GM12878 (cell line): ENCODE results near the gene IGF2R. TPM values are rescaled to one million over a fixed set of nuclear protein-coding genes. Genes with fewer than 3 reads are reported as not detected.

Experiments
- ATAC-seq: fragments of 200-7000 bp; cut with Tn5 transposase; 3 replicates; pipeline ENCODE4 v1.9.1; 2020; ENCODE audit warnings: mild to moderate bottlenecking, moderate library complexity
- BruUV-seq: library from RNA; stranded (reverse); fragments of 400-500 nt; replicated peaks from 2 replicates; lab custom pipeline; 2021; lab: Mats Ljungman, UMichigan
- CTCF ChIA-PET: fragments of 300-600 bp; sonication (Branson Sonifier 250); formaldehyde crosslinking; extraction: SDS; loops from one replicate; lab custom pipeline; 2021; ENCODE audit warnings: inconsistent platforms; lab: Yijun Ruan, JAX
- POLR2A ChIA-PET: fragments of 350-600 bp; formaldehyde crosslinking; extraction: SDS; loops from one replicate; lab custom pipeline; 2021; ENCODE audit warnings: inconsistent platforms; lab: Charles Lee
- RAD21 ChIA-PET: fragments of 300-600 bp; sonication (Branson Sonifier 250); formaldehyde crosslinking; loops from one replicate; lab custom pipeline; 2023; ENCODE audit warnings: antibody characterized with exemption; ENCODE audit not compliant: unreplicated experiment; lab: Charles Lee
- SMC1A ChIA-PET: fragments of 300-600 bp; sonication (Branson Sonifier 250); formaldehyde crosslinking; loops from one replicate; lab custom pipeline; 2023; ENCODE audit not compliant: unreplicated experiment, uncharacterized antibody; lab: Charles Lee
- DNase-seq: peaks from one replicate; pipeline ENCODE4 v3.0.0-alpha.2; 2011; ENCODE audit warnings: low read depth, low spot score
- FAIRE-seq: peaks from 3 replicates; lab custom pipeline; 2011; peaks lifted over from hg19 to GRCh38; lab: Jason Lieb, UNC
- H2AFZ ChIP-seq: 2 replicates; pipeline ENCODE4 v1.6.0; 2011; ENCODE audit warnings: low read depth, low read length, control low read depth; ENCODE audit not compliant: control insufficient read depth
- H3K27ac ChIP-seq: 2 replicates; pipeline ENCODE4 v1.5.1; 2011; ENCODE audit warnings: control low read depth; ENCODE audit not compliant: control insufficient read depth, insufficient read depth
- H3K27me3 ChIP-seq, 2 experiments: replicated peaks in 1 of 2; 2 replicates each; pipeline versions ENCODE4 v1.6.0 to v1.6.1; 2011; ENCODE audit warnings: low read length in 1 of 2; ENCODE audit not compliant: control insufficient read depth in 2 of 2, insufficient read depth in 2 of 2
- H3K36me3 ChIP-seq, 2 experiments: 2 replicates each; pipeline ENCODE4 v1.5.1; 2011; ENCODE audit warnings: low read length in 1 of 2; ENCODE audit not compliant: control insufficient read depth in 2 of 2, insufficient read depth in 2 of 2
- H3K4me1 ChIP-seq: 2 replicates; pipeline ENCODE4 v1.6.1; 2011; ENCODE audit warnings: mild to moderate bottlenecking, low read length, moderate library complexity, mixed read lengths; ENCODE audit not compliant: control insufficient read depth, insufficient read depth
- H3K4me2 ChIP-seq: 2 replicates; pipeline ENCODE4 v1.6.0; 2011; ENCODE audit warnings: control low read depth; ENCODE audit not compliant: control insufficient read depth, insufficient read depth
- H3K4me3 ChIP-seq: fragments of 200-600 bp; sonication (generic); 2 replicates; pipeline ENCODE4 v1.5.1; 2016
- H3K79me2 ChIP-seq: 2 replicates; pipeline ENCODE4 v1.6.0; 2011; ENCODE audit warnings: low read length; ENCODE audit not compliant: control insufficient read depth, insufficient read depth
- H3K9ac ChIP-seq: 2 replicates; pipeline ENCODE4 v1.8.0; 2011; ENCODE audit warnings: low read length, control low read depth, mixed read lengths; ENCODE audit not compliant: control insufficient read depth, insufficient read depth
- H3K9me3 ChIP-seq: replicated peaks from 3 replicates; pipeline ENCODE4 v1.5.1; 2011; ENCODE audit warnings: mild to moderate bottlenecking, low read length; ENCODE audit not compliant: control insufficient read depth, insufficient read depth
- H4K20me1 ChIP-seq: 2 replicates; pipeline ENCODE4 v1.6.0; 2011; ENCODE audit not compliant: control insufficient read depth, insufficient read depth
- BACH1 ChIP-seq: fragments of 450-650 bp; IDR thresholded peaks from 2 replicates; pipeline ENCODE4 v1.6.1; 2017; ENCODE audit warnings: mild to moderate bottlenecking, borderline replicate concordance
- BRCA1 ChIP-seq: IDR thresholded peaks from 2 replicates; pipeline ENCODE4 v1.6.1; 2011; ENCODE audit warnings: low read depth, low read length, improper control_type of control experiment
- CREB1 ChIP-seq: IDR thresholded peaks from 2 replicates; pipeline ENCODE4 v1.6.1; 2012; ENCODE audit warnings: low read depth, mild to moderate bottlenecking, inconsistent platforms
- EZH2 ChIP-seq: IDR thresholded peaks from 2 replicates; pipeline ENCODE4 v1.6.1; 2012; ENCODE audit warnings: low read depth, mild to moderate bottlenecking, control low read depth, inconsistent platforms, low read length, borderline replicate concordance; ENCODE audit not compliant: control insufficient read depth
- GATAD2B ChIP-seq: fragments of 450-650 bp; conservative IDR thresholded peaks from 2 replicates; pipeline ENCODE4 v1.6.1; 2017; ENCODE audit warnings: low read depth, mild to moderate bottlenecking, moderate library complexity
- MTA2 ChIP-seq: fragments of 450-650 bp; IDR thresholded peaks from 2 replicates; pipeline ENCODE4 v1.6.1; 2016; ENCODE audit warnings: low read depth, mild to moderate bottlenecking, moderate library complexity
- NFIC ChIP-seq: IDR thresholded peaks from 2 replicates; pipeline ENCODE4 v1.6.1; 2012; ENCODE audit warnings: low read depth, mild to moderate bottlenecking, inconsistent platforms, low read length, moderate library complexity
- PAX8 ChIP-seq: fragments of 450-650 bp; IDR thresholded peaks from 2 replicates; pipeline ENCODE4 v1.6.1; 2017; ENCODE audit warnings: mild to moderate bottlenecking, moderate library complexity
- PML ChIP-seq: IDR thresholded peaks from 2 replicates; pipeline ENCODE4 v1.6.1; 2012; ENCODE audit warnings: low read length, inconsistent platforms
- PRDM15 ChIP-seq: fragments of 450-650 bp; formaldehyde crosslinking; IDR thresholded peaks from 2 replicates; pipeline ENCODE4 v1.4.0; 2020; ENCODE audit warnings: mild to moderate bottlenecking, moderate library complexity
- SMAD1 ChIP-seq: fragments of 450-650 bp; IDR thresholded peaks from 2 replicates; pipeline ENCODE4 v1.6.1; 2018; ENCODE audit warnings: mild to moderate bottlenecking, low read depth; ENCODE audit not compliant: partially characterized antibody
- SPI1 ChIP-seq: IDR thresholded peaks from 2 replicates; pipeline ENCODE4 v1.6.1; 2011; ENCODE audit warnings: low read depth, mild to moderate bottlenecking, low read length, moderate library complexity, borderline replicate concordance; ENCODE audit not compliant: insufficient read depth
- SRF ChIP-seq, 2 experiments: IDR thresholded peaks; 2 replicates each; pipeline ENCODE4 v1.6.1; 2011; ENCODE audit warnings: low read depth in 2 of 2, low read length in 2 of 2, mild to moderate bottlenecking in 1 of 2, moderate library complexity in 1 of 2
- YY1 ChIP-seq: IDR thresholded peaks from 2 replicates; pipeline ENCODE4 v1.6.1; 2011; ENCODE audit warnings: low read depth, mild to moderate bottlenecking, low read length
- WGBS: methylation state at CpG from one replicate; pipeline ENCODE4 v1.1.6; 2016; ENCODE audit warnings: low lambda C conversion rate; ENCODE audit not compliant: insufficient replicate concordance, insufficient coverage; ENCODE audit errors: missing lambda C conversion rate; 5-methylcytosine and 5-hydroxymethylcytosine counted together
- in situ Hi-C: fragments of 300-500 bp; cut with MboI; formaldehyde crosslinking; loops from 9 replicates; pipeline ENCODE4 v1.14.3; 2018; ENCODE audit warnings: mixed read lengths
- intact Hi-C: fragments of 100-400 bp; cut with micrococcal nuclease; formaldehyde crosslinking; loops from one replicate; pipeline ENCODE4 v1.14.2; 2022; ENCODE audit not compliant: unreplicated experiment
- polyA plus RNA-seq, 11 experiments: library from polyadenylated mRNA; depleted of rRNA in 4 of 11; unstranded in 6 of 11; stranded (reverse) in 5 of 11; fragments of >200 nt; fragmentation: Nextera tagmentation in 4 of 11; fragmentation: Illumina TruSeq in 1 of 11; extraction: Ambion mirVana in 4 of 11; extraction: Trizol in 1 of 11; gene quantifications; 1 replicate in 1 of 11; 2 replicates in 10 of 11; pipeline versions ENCODE4 v1.2.1 to v1.2.3, GENCODE V29; 2011 to 2016; ENCODE audit warnings: inconsistent platforms in 2 of 11, missing spikeins in 2 of 11, low read depth in 1 of 11
- total RNA-seq, 4 experiments: library from RNA; depleted of rRNA in 3 of 4; stranded (reverse); fragments of >200 nt in 3 of 4; fragmentation: Illumina TruSeq in 1 of 4; extraction: Trizol in 1 of 4; gene quantifications; 2 replicates each; pipeline versions ENCODE4 v1.2.1 to v1.2.3, GENCODE V29; 2013 to 2021

IGF2R gene
- total and polyA plus RNA-seq, 10 of the 15 experiments (the other 5 are each of a cell fraction or from before 2014, with no cell fraction given) = 1.00 to 40.1 (median 16.8) TPM

- intact Hi-C loops = no loop called here
- in situ Hi-C loops = no loop called here
- TSS peak; percentile 18 for BruUV-seq
Measured at GRCh38 chr6:160036790-160037206, 67.9 kb downstream of the IGF2R start.

GRCh38 chr6:160038479-160038878 lies 69.6 kb downstream of the IGF2R start:
- Histone ChIP-seq H3K36me3 (peaks cover 13 to 21% of the 10 kb centered on the region in 2 experiments), H3K27me3 (no peaks in the 10 kb centered on the region), H4K20me1 (no peaks in the 10 kb centered on the region), H3K4me3 (no peak overlapping the region), H3K4me1 (no peaks in the 10 kb centered on the region), H3K9ac (no peak overlapping the region), H3K9me3 (no peaks in the 10 kb centered on the region), H3K4me2 (no peak overlapping the region), H2AFZ (no peak overlapping the region), H3K79me2 (no peaks in the 10 kb centered on the region), H3K27ac (no peak overlapping the region)
- TF ChIP-seq NFIC = no peak
- no peak for TF ChIP-seq PAX8
- TF ChIP-seq SMAD1 = no peak
- TF ChIP-seq SPI1 = no peak
- TF ChIP-seq EZH2 = no peak
- no peak for TF ChIP-seq CREB1
- TF ChIP-seq PRDM15 (CRISPR knock-in tag) = no peak
- no peak for TF ChIP-seq PML
- no peak for TF ChIP-seq BRCA1
- no peak for TF ChIP-seq MTA2
- in situ Hi-C loops (no loop called here), intact Hi-C loops (no loop called here)
- 86% methylated on average over 8 of the region's 8 CpGs for WGBS
- SMC1A ChIA-PET = interaction anchor here (1.1 kb wide), 1 partner anchor 62 kb away, joined by 3 read pairs; no protein-coding TSS in a partner anchor
- RAD21 ChIA-PET = no interaction called here
- POLR2A ChIA-PET = interaction anchor here (1.2 kb wide), 1 partner anchor 64 kb away, joined by 3 read pairs; no protein-coding TSS in a partner anchor
- no peak for FAIRE-seq
- CTCF ChIA-PET = interaction anchor here (1.4 to 1.8 kb wide), 2 partner anchors 15 to 175 kb away, joined by 4 to 5 read pairs; no protein-coding TSS in a partner anchor
- ATAC-seq = no peak
- no TSS peak for BruUV-seq
- DNase-seq = no peak

More at GRCh38 chr6:160036790-160037206, 67.9 kb downstream of the IGF2R start:
- WGBS = 70% methylated on average over 4 of the region's 4 CpGs
- no peaks in the 10 kb centered on the region for H3K79me2 ChIP-seq
- no peaks in the 10 kb centered on the region for H4K20me1 ChIP-seq
- H3K4me3 ChIP-seq = no peak overlapping the region
- POLR2A ChIA-PET = interaction anchor here (1.1 kb wide), 1 partner anchor 182 kb away, joined by 3 read pairs; no protein-coding TSS in a partner anchor
- H3K9me3 ChIP-seq = no peaks in the 10 kb centered on the region
- ATAC-seq = no peak
- SMC1A ChIA-PET = interaction anchor here (1.0 to 1.3 kb wide), 2 partner anchors 11 to 173 kb away, joined by 3 read pairs; no protein-coding TSS in a partner anchor
- no peak overlapping the region for H3K27ac ChIP-seq
- FAIRE-seq = no peak
- no peak overlapping the region for H3K9ac ChIP-seq
- H3K36me3 ChIP-seq = peaks cover 14 to 19% of the 10 kb centered on the region in 2 experiments
- no peaks in the 10 kb centered on the region for H3K27me3 ChIP-seq
- H3K4me2 ChIP-seq = no peak overlapping the region
- DNase-seq = no peak
- CTCF ChIA-PET = no interaction called here
- RAD21 ChIA-PET = no interaction called here
- TF ChIP-seq BACH1 (no peak), GATAD2B (no peak), YY1 (no peak), SRF (IDR thresholded peaks at IDR 0.05; ENCODE audit: low read depth in 2 of 2, low read length in 2 of 2) (no peak)
- no peak overlapping the region for H2AFZ ChIP-seq
- no peaks in the 10 kb centered on the region for H3K4me1 ChIP-seq
